Right lung (tissue), 5 donors: Measurements from ENCODE around the gene DARS1. TPM values are rescaled to one million over a fixed set of nuclear protein-coding genes. Genes with fewer than 3 reads are reported as not detected.

ENCODE experiments used
- DNase-seq, 2 donors: peaks; one replicate each; pipeline ENCODE4 v3.0.0-alpha.2; 2013
- polyA plus RNA-seq, 5 donors: library from polyadenylated mRNA; unstranded; fragments of 120-200 nt; gene quantifications; one replicate each; pipeline versions ENCODE4 v1.2.1 to v1.2.3, GENCODE V29; 2013; ENCODE audit warnings: inconsistent platforms in 1 of 5, low replicate concordance in 1 of 5; ENCODE audit not compliant: insufficient read length in 5 of 5, insufficient read depth in 1 of 5

Gene DARS1
- polyA plus RNA-seq, 5 donors, result 103 to 175 (median 147) TPM

DNA sequence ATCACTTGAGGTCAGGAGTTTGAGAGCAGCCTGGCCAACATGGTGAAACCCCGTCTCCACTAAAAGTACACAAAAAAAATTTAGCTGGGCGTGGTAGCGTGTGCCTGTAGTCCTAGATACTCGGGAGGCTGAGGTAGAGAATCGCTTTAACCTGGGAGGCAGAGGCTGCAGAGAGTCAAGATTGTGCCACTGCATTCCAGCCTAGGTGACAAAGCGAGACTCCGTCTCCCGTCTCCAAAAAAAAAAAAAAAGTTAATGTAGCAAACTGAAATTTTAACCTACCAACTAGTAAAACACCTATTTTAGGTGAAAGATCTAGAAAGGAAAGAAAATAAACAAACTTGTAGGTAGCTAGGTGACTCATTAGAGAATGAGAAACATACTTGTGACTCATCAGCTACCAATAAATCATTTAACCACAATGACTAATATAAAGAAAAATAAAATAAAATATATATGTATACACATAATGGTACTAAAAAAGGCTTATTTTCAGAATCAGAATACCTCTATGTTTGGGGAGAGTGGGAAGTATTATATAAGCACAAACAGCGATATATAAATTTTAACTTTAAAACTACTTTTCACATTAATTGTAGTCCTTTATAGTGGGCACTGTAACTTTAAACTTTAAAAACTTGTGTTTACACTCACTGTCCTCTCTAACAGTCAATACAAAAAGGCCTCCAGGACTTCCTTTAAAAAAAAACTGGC is 36.6 kb downstream of the DARS1 start:
- DNase-seq, result no peak

DNA sequence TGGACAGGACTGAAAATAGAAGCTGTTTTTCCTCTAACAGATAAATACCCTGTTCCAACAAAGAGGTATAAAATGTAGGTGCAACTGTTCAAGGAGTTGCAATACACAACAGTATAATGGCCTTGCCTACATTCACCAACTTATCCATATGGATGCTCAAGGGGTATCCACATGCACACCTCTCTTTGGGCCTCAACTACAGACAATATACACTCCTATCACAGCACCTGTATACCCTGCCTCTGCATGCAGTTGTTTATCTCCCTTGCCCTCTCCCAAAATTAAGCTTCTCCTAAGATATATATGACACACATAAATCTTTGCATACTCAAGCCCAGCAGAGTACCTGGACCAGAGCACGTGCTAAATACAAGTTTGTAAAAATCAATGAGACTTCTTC is 37.3 kb downstream of the DARS1 start:
- DNase-seq, result no peak

DNA sequence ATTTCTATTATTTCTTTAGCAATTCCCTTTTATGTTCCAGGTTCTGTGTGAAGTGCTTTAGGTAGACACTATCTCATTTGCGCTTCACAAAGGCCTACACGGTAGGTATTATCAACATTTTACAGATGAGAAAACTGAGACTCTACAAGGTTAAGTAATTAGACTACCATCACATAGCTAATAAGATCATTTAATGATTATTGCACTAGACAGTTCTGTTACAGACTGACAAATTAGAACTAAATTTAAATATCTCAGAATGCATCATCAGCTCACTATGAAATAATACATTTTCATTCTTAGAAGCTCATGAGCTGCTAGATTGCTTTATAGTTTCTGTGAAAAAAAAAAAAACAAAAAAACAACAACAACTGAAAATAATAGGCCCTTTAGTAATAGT is 37.9 kb downstream of the DARS1 start:
- DNase-seq, result no peak

DNA sequence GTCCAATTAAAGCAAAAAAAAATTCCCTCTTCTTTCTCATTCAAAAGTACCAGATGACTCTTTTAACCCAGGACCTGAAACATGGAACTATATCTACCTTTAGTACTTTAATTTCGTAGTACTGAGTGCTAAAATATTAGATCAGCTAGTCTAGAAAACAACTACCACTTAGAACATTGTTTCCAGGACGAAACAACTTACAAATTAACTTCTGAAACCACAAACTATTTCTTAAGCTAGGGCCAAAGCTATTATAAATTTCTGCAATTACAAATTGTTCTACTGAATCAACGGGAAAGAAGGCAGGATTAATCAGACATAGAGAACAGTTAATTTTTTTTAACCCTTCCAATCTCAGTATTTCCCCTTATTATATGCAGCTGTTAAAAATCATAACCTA is 39.9 kb downstream of the DARS1 start:
- DNase-seq, result no peak

DNA sequence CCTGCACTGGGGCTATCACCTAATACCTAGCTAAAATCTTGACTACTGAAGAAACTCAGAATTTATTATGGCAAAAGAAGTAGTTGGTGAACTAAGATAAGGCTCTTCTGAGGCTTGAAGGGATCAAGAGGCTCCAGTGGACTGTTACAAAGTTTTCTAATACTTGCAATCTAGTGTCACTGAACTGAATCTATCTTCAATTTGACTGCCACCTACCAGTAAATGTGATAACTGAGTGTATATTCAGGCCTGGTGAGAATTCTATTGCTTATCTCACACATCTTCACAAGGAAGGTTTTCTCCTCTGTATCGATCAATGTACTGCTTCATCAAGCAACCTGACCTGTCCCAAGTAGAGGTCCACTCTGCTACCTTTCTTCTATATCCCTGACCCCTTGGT is 40.8 kb downstream of the DARS1 start:
- DNase-seq, result no peak

DNA sequence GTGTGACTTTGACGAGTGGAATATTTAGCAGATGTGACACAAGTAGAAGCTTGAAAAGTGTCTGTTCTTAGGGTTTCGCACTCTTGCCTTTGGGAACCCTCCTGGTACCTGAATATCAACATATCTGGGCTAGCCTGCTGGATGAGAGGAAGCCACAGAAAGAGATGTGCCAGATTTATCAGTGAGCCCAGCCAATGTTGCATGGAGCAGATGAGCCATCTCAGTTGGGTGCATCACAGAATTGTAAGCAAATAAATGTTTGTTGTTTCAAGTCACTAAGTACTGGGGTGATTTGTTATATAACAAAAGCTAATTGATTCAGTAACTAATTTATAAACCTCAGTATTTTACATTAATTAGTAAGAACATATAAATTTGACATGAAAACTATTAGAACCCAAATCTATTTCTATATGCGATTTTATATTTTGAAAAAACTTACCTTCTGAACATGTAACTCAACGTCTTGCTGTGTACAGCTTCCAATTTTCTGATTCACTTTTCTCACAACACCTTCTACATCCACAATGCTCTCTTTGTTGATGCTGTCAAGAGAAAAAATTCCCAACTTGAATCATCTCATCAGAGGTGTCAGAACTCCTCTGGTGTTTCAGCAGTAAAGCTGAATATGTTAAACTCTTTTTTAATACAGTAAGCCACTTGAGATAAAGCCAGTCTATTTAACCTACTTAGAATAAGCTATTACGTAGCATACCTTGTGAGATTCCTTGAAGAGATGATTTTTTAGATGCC is 42.3 kb downstream of the DARS1 start:
- DNase-seq, result no peak

DNA sequence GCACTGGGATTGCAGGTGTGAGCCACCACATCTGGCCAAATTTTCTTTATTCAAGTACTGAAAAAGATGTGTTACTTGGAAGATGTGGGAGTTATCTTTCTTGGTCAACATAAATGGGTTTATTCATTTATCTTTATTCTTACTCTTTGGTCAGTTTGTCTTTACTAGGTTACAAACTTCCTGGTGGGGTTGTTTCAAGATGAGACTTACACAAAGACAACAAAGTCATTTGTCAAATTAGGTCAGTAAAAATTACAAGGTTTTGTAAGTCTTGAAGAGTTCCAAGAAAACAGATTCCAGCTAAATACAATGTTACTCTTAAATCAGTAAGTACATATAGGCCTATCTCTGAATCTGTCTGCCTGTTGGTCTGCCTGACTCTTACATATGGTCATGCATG is 48.9 kb downstream of the DARS1 start:
- DNase-seq, result no peak

DNA sequence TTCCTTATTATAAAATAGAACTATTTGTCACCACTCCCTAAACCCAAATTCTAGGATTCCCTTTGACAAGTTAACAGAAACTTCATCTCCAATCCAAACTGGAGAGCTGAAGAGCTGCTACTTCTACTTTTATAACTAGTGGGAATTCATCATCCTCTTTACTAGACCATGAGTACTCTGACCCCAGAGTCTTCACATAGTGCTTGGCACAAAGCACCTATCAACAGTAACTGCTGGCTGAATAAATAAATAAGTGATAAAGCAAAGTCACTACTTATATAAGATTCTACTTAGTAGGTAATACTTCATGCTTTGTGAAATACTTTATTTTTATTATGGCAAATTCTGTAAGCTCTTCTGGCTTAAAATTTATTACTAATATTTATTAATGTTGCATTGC is 49.5 kb downstream of the DARS1 start:
- DNase-seq, result no peak

DNA sequence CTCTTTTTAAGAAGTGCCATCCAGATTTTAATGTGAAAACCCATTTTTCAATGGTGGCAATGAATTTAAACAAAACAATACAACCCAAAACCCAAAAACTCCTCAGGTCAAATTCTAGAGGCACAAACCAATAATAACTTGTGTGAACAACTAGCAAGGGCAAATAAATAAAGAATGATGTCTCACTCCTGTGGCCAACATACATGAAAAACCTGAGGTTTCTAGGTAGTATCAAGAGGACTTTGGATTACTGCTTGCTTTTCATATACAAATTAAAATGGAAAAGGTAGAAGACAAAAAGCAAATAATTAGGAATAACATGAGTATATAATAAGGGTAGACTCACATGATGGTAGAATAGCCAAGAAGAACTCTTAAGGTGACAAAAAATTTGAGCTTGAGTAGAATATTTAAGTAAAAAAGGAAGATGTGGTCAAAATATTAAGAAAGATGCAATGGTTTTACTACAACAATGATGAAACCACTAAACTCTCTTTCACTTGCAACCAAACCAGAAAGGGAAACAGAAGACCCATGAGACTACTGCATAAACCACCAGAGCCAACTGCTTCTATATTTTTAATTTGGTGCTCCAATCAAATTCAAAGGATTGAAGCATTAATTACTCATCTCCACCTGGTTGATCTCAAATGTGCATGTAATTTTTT is 53.5 kb downstream of the DARS1 start:
- DNase-seq, result no peak

DNA sequence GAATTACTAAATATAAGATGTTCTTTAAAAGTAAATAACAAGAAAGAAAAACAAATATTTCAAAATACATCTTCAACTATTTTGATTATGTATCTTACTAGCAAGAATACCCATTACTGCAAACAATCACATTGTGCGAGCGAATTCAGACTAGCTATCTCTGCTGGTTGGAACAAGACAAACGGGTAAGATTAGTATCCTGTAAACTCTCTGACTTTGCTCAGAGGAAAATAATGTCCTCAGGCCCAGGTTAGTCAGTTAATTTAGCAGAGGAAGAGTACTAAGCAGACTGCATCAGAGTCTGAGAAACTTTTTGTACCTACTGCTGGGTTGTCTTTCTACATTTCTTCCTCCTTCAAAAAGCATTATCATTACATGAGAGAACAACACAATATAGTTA is 58.8 kb downstream of the DARS1 start:
- no peak for DNase-seq

DNA sequence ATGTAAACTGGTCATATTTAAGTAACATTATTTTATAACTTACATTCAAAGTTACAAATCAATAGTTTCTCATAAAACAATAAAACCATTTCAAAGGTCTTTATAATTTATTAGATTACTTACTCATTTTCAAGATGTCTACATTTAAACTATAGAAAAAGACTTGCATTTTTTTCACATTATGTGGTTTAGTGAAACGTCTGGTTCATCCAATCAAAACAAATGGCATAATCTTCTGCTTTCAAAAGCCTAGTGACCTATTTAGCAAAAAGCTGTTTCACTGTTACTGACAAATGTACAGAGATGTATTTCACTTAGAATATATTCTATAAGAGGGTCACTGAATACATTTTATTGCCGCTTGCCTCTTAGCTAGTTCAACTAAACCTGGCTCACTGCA is 59.9 kb downstream of the DARS1 start:
- DNase-seq, result no peak

DNA sequence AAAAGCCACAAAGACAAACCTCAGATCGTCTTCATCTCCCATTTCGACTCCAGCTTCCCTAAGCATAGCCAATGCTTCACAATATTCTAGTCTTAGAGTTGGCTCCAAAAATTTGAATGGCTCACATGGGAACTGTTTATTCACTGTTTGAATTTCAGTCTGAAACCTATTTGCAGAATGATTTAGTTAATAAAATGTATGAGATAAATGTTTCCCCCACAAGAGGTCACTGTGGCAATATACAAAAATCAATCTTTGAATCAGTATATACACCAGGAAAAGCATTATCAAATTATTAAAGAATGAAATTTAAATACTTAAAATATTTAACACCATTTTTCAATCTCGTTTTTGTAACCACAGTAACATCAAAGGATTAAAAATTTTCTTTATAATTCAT is 69.2 kb downstream of the DARS1 start:
- DNase-seq, result peak; percentile 16 to 43

DNA sequence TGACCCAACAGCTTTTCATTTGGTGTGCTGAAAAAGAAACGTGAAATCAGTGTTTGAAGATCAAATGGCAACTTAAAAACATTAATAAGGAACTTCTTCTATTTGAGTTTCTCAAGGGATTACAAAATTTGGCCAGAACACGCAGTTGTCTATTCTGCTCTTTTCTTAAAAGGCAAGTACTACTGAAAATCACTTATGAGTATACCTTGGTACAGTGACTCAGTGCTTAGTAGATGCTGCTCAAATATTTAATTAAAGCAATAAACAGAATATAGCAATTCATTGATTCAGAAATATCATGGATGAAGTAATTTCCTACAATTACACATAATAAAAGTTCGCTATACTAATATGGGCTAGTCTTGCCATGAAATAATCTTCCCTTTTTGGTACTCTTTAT is 70.9 kb downstream of the DARS1 start:
- DNase-seq, result no peak

DNA sequence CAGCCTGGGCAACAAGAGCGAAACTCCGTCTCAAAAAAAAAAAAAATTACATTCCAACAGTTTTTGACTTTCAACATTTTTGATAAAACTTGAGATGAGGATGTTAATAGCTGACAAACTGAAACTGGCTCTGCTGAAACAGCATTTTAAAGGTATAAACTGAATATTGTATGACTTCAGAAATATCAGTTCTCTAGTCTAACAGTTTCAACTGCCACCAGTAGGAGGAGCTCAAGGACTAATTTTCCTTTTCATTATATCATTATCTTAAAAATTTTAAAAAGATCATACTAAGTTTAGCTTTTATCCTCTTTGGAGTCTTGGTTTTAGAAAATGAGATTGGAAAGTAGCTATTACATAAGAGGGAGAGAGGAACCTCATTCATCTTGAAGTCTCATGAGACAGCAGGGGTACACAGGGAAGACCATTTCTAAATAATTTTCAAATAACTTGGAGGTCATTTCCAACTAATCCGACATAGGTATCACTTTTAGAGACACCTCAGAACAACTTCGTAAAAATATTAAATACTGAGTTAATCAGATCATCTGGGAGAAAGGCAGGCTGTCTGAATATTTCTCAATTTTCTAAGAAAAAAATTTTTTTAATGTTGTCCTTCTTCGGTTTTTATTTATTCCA is 71.6 kb downstream of the DARS1 start:
- peak; percentile 28 to 51 for DNase-seq

DNA sequence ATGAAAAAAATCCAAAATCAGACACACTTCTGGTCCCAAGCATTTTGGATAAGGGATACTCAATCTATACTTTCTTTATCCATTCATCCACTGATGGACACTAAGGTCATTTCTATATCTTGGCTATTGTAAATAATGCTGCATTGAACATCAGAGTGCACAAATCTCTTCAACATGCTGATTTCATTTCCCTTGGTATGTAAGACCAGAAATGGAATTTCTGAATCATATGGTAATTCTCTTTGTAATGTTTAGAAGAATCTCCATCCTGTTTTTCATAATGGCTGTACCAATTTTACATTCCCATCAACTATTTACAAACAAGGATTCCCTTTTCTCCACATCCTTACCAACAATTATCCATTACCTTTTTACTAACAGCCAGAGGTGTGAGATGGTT is 75.5 kb downstream of the DARS1 start:
- no peak for DNase-seq

DNA sequence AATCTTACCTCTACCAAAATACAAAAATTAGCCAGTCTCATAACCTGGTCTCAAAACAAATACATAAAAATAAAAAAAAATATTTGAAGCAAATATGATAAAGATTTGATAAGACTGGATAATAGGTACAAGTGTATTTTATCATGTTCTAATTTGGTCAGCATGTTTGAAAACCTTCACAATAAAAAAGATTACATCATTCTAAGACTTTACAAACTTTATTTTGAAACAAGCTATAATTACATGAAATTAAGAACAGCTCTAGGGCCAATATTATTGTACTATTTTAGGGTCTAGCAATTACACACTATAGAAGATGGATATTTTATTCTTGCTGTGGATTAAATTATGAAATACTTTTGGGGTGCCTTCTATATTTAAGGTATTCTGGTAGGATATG is 79.7 kb downstream of the DARS1 start:
- DNase-seq, result no peak

DNA sequence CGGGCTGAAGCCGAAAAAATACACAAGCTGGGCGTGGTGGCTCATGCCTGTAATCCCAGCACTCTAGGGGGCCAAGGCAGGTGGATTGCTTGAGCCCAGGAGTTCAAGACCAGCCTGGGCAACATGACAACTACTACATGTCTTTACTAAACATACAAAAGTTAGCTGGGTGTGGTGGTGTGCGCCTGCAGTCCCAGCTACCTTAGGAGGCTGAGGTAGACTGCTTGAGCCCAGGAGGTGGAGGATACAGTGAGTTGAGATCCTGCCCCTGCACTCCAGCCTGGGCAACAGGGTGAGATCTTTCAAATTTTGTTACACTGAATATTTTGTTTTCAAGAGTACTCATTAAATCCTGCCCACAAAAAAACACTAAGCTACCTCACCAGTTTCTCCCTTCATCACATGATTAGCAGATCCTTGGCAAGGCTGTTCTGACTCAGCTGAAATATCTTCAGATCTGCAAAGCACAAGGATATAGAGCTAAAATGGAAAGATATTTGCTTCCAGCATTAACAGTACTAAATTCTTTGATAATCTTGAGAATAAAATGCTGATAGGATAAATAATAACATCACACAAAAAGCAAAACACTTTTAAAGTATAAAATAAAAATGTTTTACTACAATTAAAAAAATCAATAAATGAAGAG is 81.0 kb downstream of the DARS1 start:
- no peak for DNase-seq

DNA sequence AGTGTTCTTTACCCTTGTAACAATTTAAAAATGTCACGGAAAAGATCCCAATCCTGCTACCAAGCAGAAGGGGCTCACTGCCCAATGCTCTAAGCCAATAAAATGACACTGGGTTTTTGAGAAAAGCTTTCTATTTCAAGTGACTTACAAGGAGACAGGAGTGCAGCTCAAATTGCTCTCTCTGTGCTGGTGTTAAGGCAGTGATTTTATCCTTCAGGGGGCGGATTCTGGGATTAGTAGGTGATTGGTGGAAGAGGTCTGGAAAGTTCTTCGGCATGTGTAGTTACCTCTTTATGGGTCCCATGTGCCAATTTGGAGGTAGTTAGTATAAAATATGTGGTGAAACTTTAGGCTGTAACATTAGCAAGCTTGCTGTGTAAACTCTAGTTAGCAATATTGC is 81.8 kb downstream of the DARS1 start:
- no peak for DNase-seq

DNA sequence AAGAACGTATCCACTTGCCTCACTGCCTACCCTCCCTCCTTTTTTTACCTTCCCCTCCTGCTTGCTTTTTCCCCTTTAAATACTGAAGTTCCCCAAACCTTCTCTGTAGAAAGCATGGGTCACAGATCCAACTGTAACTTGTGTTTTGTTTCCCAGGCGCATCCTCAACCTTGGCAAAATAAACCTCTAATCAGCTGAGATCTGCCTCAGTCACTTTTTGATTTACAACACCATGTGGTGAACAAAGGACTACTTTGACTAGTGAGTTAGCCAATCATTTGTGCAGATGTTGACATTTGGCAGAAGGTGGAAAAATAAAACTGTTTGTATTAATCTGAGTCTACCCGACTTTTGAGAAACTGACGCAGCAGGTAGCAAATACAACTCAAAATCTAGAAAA is 85.9 kb downstream of the DARS1 start:
- no peak for DNase-seq

DNA sequence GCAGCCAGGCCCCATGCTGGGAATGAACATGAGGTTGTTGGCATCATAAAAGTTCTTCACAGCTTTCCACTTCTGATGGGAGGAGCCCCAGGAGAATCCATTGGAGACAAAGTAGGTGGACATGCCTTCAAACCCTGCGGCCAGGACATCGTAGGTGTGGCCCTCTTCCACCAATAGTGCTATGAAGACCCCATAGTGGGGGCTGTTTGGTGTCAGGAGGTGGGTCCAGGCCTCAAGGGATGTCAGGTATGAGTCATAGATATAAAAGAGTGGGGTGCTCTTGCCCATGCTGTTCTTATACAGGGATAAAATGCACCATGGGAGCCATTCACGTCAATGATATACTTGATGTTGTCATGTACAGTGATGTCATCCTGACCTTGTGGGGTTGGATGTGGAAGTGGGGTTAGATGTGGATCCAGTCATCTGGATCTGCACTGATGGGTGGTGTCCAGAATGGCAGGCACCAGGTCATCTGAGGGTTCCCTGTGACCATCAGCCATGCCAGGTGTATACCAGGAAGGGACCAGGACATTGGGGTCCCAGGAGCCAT is 87.1 kb downstream of the DARS1 start:
- no peak for DNase-seq

DNA sequence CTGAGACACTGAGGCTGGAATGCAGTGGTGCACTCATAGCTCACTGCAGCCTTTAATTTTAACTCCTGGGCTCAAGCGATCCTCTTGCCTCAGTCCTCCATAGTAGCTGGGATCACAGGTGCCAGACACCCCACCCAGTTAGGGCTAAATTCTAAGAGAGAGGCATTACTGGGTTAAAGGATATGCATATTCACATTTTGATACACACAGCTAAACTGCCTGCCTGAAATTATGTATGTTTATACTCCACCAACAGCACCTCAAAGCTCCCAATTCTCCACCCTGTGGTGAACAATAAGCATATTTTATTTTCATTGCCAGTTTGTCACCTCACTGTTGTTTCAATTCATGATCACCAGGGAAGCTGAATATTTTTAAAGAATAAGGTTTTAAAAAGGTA is 90.5 kb downstream of the DARS1 start:
- no peak for DNase-seq

DNA sequence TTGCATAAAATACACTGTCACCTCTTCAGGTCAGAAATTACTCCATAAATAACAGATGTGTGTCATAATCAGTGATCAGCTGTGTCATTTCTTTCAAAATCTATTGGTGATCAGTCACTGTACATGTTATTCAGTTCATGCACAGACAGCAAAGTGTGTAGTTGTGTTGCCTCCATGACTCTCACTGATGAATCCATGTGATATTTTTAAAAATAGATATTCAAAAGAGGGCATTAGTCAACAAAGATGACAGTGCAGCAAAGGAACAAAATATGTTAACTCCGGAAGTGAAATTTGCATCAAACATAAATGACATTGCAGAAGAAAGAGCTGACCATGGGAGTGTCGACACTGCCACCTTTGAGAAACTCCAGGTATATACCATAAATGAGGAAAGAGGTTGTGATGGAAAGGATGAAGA is 92.0 kb downstream of the DARS1 start:
- DNase-seq, result no peak
